SK-MEL-5 (cell line): Measurements from ENCODE around the gene ZNF740. TPM values are rescaled to one million over a fixed set of nuclear protein-coding genes. Genes with fewer than 3 reads are reported as not detected.
A peak's percentile ranks its signal among the peaks of the same experiment; 100 is the strongest.
"Not testable (repeated sequence)": the region's sequence is repeated elsewhere in the genome, so short reads cannot be mapped to it uniquely, and the experiment has no call there.

ENCODE experiments used
- DNase-seq: peaks from one replicate; pipeline ENCODE4 v3.0.0-alpha.2; 2016; ENCODE audit warnings: low read depth, low spot score
- in situ Hi-C: cut with HindIII; loops from 2 replicates; pipeline ENCODE4 v1.10.0; 2016; ENCODE audit warnings: low sequenced_read_pairs, high pct_unique_total_duplicates, low pct_unique_long_range_greater_than_20kb
- polyA plus RNA-seq, 2 experiments: library from polyadenylated mRNA; depleted of rRNA; stranded (reverse); fragments of >200 nt; gene quantifications; 2 replicates each; pipeline ENCODE4 v1.2.3, GENCODE V29; 2015
- total RNA-seq: library from RNA; depleted of rRNA; stranded (reverse); fragments of >200 nt; shearing (Covaris generic); gene quantifications from 2 replicates; pipeline ENCODE4 v1.2.3, GENCODE V29; 2014; rRNA removed

Gene ZNF740, protein sequence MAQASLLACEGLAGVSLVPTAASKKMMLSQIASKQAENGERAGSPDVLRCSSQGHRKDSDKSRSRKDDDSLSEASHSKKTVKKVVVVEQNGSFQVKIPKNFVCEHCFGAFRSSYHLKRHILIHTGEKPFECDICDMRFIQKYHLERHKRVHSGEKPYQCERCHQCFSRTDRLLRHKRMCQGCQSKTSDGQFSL
- total RNA-seq = 11.7 and 16.6 TPM in 2 replicates
- 12.4 and 15.3 TPM in 2 replicates for polyA plus RNA-seq (2015; cell fraction: cytosol; rRNA removed)
- polyA plus RNA-seq (2015; cell fraction: nucleus; rRNA removed) = 87.2 and 91.0 TPM in 2 replicates

DNA sequence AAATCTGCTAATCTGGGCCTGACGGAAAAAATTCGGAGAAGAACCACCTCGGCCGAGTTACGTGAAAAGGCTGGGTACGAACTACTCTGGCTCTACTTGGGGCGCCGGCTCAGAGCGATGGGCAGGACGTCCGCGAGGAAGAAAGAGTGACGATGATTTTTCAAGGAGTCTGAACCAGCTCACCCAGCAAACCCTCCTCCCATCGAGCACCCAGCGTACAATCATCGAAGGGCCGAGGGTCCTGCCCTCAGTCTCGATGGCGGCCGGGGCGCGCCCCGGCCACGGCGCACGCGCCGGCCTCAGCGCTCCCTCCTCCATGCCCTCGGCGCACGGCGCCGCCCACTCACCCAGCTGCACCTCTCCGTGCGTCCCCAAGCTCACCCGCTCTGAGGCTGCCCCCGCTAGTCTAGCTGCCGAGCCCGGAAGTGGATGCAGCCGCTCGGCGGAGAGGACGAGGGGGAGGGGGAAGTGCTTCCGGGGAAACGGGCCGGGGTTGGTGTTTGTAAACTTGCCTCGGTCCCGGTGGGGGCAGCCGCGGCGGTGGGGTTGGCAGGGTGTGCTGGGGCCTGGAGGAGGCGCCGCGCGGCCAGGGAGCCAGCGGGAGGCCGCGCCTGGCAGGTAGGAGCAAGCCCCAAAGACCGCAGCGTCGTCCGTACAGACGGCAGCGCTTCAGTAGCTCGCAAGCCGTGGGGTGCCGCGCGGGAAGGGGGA, at the start of gene ZNF740, which contains the start of gene CSAD:
ZNF740 (plus strand) TSS at position 503 of the 711 bp plus-strand sequence. CDS start 1,262 bp downstream, outside the sequence.
CSAD (minus strand) TSS at position 706 of the 711 bp plus-strand sequence. CDS start 7,455 bp downstream, outside the sequence.
- DNase-seq = peak; percentile 99
- in situ Hi-C loops = no loop called here

DNA sequence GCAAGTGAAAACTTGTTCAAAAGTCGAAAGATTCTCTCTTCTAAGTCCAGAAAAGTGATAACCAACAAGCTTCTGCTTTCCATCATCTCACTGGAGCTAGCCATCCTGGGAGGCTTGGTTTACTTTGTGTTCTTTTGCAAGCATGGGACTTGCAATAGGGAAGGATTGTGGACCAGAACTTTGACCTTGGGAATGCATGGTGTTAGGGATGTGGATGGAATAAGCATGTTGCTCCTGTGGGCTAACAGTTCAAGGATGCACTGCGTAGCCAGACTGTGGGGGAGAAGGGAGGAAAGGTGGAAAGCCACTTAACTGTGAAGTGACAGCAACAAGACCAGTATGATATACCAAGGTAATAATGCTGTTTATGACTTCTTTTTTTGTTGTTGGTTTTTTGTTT, 48.7 kb upstream of the ZNF740 start:
- in situ Hi-C loops = no loop called here
- DNase-seq = no peak

DNA sequence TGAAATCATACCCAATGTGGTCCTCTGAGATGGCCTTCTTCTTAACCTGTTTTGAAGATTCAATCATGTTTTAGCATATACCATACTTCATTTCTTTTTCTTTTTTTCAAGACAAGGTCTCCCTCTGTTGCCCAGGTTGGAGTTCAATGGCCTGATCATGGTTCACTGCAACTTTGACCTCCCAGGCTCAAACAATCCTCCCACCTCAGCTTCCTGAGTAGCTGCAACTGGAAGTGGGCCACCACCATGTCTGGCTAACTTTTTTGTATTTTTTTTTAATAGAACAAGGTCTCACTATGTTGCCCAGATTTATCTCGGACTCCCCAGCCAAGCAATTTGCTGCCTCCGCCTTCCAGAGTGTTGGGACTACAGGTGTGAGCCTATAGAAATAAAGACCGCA, 46.8 kb upstream of the ZNF740 start:
- in situ Hi-C loops = no loop called here

DNA sequence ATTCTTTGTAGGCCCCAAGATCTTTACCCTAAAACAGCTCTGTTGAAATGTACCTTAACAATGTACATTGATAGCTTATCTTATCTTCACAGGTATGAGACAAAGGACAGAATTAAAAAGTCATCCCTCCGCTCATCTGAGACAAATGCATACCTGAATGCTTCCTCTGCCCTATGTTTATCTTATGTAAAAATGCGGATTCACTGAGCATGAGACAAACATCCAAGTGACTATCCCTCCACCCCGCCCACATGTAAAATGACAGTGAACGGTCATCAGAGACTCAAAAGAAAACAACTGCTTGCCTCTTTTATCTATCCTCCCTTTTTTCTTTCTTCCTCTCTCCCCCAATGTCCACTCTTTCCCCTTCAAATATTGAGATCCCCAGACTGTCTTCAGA, 37.2 kb upstream of the ZNF740 start:
- in situ Hi-C loops = no loop called here
- no peak for DNase-seq

More for the DNA sequence above, 46.8 kb upstream of the ZNF740 start:
- DNase-seq = no peak

DNA sequence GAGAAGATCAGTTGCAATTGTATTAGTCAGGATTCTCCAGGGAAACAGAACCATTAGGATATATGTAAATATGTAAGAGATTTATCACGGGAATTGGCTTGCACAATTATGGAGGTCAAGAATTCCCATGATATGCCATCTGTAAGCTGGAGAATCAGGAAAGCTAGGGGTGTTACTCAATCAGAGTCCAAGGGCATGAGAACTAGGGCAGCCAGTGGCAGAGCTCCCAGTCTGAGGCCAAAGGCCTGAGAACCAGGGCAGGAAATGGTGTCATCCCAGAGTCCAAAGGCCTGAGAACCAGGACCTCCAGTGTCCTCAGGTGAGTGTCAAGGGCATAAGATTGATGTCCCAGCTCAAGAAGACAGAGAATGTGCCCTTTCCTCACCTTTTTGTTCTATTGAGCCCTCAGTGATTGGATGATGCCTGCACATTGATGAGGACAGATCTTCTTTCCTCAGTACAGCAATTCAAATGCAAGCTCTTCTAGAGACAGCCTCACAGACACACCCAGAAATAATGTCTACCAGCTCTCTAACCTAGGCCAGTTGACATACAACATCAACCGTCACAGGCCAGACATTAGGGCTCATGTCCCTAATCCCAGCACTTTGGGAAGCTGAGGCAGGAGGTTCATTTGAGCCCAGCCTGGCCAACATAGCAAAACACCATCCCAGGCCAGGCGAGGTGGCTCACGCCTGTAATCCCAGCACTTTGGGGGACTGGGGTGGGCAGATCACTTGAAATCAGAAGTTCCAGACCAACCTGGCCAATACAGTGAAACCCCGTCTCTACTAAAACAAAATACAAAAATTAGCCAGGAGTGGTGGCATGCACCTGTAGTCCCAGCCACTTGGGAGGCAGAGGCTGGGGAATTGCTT, 34.9 kb upstream of the ZNF740 start:
- in situ Hi-C loops = no loop called here
- DNase-seq = no peak

DNA sequence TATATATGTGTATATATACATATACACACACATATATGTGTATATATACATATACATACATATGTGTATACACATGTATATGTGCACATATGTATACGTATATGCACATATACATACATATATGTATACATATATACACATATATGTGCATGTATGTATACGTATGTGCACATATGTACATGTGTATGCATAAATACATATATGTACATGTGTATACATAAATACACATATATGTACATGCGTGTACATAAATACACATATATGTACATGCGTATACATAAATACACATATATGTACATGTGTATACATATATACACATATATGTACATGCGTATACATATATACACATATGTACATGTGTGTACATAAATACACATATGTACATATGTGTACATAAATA, 33.3 kb upstream of the ZNF740 start:
- DNase-seq = no peak
- in situ Hi-C loops = no loop called here

DNA sequence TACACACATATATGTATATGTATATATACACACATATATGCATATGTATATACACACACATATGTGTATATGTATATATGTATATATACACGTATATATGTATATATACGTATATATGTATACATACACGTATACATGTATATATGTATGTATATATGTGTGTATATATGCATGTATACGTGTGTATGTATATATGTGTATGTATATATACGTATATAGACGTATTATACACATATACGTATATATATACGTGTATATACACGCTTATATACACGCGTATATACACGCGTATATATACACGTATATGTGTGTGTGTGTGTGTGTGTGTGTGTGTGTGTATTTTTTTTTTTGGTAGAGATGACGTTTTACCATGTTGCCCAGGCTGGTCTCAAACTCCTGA, 32.9 kb upstream of the ZNF740 start:
- in situ Hi-C loops = no loop called here
- no peak for DNase-seq

DNA sequence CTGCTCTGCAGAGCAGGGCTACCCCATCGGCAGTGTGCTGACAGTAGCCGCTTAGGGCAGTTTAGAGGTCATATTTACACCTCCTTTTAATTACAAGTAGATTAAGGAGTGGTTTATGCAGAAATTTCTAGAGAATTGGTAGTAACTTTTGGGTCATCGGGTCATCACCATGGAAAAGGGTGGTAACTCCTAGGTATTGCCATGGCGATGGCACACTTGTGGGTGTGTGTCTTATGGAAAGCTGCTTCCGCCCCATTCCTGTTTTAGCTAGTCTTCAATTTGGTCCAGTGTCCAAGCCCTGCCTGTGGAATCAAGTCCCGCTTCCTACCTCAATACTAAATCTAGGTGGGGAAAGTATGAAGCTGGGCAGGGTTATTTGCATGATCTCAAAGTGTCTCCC, 29.5 kb upstream of the ZNF740 start:
- DNase-seq = no peak
- in situ Hi-C loops = no loop called here

DNA sequence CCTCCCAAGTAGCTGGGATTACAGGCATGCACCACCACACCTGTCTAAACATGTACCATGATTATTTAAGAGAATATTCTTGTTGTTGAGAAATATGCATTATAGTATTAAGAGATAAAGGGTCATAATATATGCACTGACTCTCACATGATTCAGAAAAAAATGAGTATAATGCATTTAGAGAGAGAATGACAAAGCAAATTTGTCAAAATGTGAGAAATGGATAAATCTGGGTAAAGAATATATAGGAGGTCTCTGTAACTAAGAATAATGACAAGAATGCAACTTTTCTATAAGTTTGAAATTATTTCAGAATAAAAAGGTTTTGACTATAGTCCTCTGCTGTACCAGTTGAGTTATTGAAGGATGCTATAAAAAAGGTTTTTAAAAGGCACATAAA, 28.1 kb upstream of the ZNF740 start:
- in situ Hi-C loops = no loop called here

DNA sequence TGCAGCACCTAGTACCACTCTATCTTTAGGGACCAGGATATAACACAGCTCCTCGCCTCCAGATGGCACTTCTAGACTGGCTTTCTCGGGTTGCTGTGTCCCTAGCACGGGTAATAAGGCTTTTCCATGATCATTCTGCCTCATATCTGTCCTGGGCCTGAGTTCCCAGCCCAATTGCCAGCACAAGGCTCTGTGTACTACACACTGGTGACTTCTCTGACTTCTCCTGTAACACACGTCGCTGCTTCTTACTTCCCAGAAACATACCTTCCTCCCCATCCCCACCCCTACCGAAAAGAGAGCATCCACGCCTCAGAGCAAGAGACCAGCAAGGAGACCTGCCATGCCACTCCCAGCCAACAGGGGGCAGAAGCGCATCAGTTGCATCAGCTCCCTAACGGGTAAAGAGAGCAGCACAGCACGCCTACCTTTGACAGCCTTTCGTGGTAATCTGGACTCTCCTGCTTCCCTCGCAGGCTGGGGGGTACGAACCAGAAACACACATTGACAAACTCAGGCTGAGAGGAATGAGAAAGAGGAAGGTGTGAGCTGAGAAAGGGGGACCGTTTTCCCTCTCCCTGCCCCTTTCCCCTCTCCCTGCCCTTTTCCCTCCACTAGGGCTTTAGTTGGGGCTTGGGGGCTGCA, 21.2 kb upstream of the ZNF740 start:
- peak; percentile 88 for DNase-seq
- in situ Hi-C loops = no loop called here

More for the DNA sequence above, 28.1 kb upstream of the ZNF740 start:
- no peak for DNase-seq

DNA sequence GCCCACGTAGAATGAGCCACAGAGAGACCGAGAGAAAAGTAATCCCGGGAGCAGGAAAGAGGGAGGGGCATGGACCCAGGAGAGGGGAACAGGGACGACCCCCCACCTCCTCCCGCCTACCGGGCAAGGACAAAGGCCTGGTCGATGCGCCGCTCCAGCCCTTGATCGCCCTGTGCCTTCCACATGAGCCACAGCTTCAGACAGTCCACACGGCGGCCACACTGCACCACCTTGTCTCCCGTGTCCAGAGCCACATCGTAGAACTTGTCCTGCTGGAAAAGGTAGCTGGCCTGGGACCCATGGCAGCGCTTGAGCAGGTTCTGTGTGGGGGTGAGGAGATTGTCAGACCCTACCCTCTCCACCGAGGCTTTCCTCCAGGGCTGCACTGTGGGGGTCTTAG, 20.5 kb upstream of the ZNF740 start:
- in situ Hi-C loops = no loop called here

DNA sequence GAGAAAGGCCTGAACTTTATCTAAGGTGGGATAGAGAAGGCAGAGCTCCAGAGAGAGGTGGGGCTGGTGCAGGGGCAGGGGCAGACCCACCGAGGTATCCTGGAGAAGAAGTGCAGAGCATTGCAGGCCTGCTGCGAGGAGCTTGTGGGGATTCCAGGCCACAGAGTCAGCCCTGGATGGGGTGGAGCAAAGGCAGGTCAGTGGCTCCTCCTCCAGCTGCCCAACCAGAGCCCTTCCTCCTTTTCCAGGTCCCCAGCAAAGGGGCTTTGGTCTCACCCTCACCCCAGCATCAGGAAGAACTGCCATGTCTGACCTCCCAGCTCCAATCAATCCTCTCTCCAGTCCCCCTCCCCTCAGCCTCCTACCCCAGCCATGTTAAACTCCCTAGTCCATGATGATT, 19.8 kb upstream of the ZNF740 start:
- in situ Hi-C loops = no loop called here

More for the DNA sequence above, 20.5 kb upstream of the ZNF740 start:
- DNase-seq = no peak

DNA sequence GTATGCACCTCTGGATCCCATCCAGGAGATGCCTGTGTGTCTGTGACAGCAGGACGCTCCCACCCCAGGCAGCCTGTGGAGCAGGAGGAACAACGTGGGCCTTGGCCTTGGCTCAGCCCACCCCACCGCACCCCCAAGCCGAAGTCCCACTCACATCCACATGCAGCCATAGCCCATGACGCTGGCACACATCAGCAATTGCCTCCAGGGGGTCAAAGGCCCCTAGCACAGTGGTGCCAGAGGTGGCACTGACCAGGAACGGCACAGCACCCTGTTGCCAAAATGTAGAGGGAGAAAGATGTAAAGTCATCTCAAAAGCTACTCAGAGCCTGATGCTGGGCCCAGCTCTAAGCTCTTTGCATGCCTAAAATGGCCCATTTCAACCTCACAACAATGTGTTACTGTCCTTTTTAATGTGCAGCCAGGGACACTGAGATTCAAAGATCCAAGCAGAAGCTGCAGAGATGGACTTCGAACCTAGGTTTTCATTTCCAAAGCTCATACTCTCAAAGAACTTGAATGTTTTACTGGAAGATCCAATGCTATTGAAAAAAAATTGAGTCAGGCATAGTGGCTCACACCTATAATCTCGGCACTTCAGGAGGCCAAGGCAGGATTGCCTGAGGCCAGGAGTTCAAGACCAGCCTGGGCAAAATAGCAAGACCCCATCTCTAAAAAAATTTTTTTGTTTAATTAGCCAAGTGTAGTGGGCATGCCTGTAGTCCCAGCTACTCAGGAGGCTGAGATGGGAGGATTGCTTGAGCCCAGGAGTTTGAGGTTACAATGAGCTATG, 19.2 kb upstream of the ZNF740 start:
- in situ Hi-C loops = no loop called here
- DNase-seq = no peak

More for the DNA sequence above, 19.8 kb upstream of the ZNF740 start:
- no peak for DNase-seq

DNA sequence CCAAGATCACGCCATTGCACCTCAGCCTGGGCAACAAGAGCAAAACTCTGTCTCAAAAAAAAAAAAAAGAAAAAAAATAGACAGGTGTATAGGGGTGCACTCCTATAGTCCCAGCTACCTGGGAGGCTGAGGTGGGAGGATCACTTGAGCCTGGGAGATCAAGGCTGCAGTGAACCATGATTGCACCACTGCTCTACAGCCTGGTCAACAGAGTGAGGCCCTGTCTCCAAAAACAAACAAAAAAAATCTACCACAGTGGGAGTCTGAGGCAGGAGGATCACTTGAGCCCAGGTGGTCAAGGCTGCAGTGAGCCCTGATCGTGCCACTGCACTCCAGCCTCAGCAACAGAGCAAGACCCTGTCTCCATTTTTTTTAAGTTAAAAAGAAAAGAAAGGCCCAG, 17.5 kb upstream of the ZNF740 start:
- DNase-seq = not testable (repeated sequence)

DNA sequence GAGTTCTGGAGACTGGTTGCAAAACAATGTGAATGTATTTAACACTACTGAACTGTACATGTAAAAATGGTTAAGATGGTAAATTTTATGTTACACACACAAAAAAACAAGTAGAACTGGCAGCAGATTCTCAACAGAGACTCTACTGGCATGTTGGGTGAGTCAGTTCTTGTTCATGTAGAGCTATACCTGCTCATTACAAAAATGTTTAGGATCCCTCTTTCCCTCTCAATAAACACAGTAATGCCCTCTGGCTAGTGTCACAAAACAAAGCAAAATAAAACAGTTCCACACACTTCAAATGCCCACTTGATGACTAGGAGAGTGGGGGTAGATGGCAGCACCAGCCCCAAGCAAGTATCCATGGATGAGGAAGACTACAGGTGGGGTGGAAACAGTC, 13.7 kb upstream of the ZNF740 start:
- in situ Hi-C loops = no loop called here
- DNase-seq = no peak

More for the DNA sequence above, 17.5 kb upstream of the ZNF740 start:
- in situ Hi-C loops = not testable (repeated sequence)

DNA sequence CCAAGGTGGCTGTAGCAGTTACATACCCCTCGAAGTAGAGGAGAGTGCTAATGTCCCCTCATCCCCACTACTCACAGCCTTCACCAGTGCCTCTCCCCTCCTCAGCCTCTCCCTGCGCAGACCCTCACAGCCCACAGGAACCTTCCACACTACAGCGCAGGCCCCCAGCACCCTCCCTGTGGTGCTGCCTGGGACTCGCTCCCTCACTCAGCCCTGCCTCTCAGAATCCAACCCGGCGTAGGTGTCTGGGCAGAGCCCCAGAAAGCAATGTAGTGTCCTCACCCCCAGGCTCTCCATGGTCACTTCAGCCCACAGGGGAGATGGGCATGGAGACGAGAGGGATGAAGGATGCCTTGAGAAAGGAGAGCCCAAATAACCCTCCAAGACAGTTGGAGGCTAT, 10.9 kb upstream of the ZNF740 start:
- in situ Hi-C loops = no loop called here
- no peak for DNase-seq

DNA sequence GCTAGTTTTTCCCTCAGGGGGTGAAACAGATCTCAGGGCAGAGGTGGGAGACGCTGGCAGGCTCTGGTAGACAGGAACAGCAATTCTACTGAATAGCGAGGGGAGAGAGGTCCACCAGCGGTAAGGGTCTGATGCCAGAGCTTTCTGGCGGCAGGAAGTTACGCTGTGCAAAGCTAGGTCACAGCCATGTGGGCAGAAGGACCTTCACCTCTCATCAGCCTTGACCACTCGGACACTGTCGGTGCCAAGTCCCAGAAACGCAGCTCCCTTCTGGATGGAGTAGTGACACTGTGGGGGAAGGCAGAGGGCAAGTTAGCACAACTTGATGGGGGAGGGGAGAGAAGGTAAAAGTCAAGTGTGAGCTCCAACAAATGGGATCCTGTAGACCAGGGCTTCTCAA, 10.3 kb upstream of the ZNF740 start:
- in situ Hi-C loops = no loop called here
- DNase-seq = no peak
